GM12892 (cell line): ENCODE data around the gene SCN10A.

Experiments
- POLR2A ChIP-seq: IDR thresholded peaks from 2 replicates; pipeline ENCODE4 v1.6.1; 2011; ENCODE audit warnings: low read depth, low read length, control low read depth
- POLR2AphosphoS5 ChIP-seq: IDR thresholded peaks from 2 replicates; pipeline ENCODE4 v1.6.1; 2011; ENCODE audit warnings: low read depth, low read length, control low read depth
- TAF1 ChIP-seq: IDR thresholded peaks from 2 replicates; pipeline ENCODE4 v1.6.1; 2011; ENCODE audit warnings: low read depth, mild to moderate bottlenecking, control low read depth, low read length, borderline replicate concordance

DNA sequence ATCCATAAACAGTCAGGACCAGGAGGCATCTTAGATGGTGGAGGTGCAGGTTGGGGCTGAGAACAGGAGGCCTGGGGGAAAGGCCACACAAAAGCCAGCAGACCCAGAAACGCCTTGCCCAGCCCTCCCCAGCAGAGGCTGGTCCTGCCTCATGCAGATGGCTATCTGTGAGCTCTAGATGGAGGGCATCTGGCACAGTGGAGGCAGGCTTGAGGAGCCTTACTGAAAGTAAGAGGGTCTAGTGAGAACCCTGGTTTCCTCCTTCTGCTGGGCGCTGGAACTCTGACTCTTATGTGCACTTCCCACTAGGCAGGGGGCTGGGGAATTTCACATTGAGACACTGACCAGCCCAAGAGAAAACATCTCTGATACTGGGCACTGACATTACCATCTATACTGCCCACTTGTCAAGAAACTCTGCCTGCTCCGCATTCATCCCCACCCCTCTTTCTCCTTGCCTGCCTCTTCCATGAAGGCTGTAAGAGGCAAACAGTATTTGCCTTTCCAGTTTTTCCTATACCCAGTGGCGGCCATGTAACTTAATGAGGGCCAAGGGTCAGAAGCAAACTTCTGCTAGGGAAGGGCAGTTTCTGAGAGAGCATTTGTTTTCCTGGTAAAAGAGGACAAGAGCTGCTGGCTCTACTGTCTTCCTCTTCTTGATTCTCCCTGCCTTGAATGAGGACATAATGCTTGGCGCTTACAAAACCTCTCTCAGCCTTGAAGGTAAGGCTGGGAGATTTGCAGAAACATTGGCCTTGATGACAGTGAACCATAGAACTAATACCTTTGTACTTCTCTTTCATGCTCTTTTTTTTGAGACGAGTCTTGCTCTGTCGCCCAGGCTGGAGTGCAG lies 162.1 kb downstream of the SCN10A start:
- TF ChIP-seq POLR2AphosphoS5: no peak
- TF ChIP-seq POLR2A: no peak
- TF ChIP-seq TAF1: no peak
